Fibroblast of the aortic adventitia (primary cell): Measurements from ENCODE around the gene CASP12. TPM values are rescaled to one million over a fixed set of nuclear protein-coding genes. Genes with fewer than 3 reads are reported as not detected.

ENCODE experiments used
- DNase-seq: peaks from one replicate; pipeline ENCODE4 v3.0.0-alpha.2; 2010; ENCODE audit warnings: low read depth
- H3K4me3 ChIP-seq: 2 replicates; pipeline ENCODE4 v1.5.1; 2011; ENCODE audit warnings: low read depth, mild to moderate bottlenecking, control low read depth, low read length, moderate library complexity
- CTCF ChIP-seq: IDR thresholded peaks from 2 replicates; pipeline ENCODE4 v1.5.1; 2011; ENCODE audit warnings: mild to moderate bottlenecking, low read length, control low read depth, inconsistent platforms; ENCODE audit not compliant: insufficient read depth
- small RNA-seq: library from RNA; depleted of rRNA; stranded (forward); fragments of <200 nt; gene quantifications from one replicate; pipeline ENCODE3, GENCODE V24; 2012
- total RNA-seq: library from RNA; depleted of rRNA; stranded (reverse); fragments of >200 nt; gene quantifications from 2 replicates; pipeline ENCODE4 v1.2.3, GENCODE V29; 2012; ENCODE audit warnings: low replicate concordance

CASP12 gene
- total RNA-seq, 1 donor: 0.18 TPM

DNA sequence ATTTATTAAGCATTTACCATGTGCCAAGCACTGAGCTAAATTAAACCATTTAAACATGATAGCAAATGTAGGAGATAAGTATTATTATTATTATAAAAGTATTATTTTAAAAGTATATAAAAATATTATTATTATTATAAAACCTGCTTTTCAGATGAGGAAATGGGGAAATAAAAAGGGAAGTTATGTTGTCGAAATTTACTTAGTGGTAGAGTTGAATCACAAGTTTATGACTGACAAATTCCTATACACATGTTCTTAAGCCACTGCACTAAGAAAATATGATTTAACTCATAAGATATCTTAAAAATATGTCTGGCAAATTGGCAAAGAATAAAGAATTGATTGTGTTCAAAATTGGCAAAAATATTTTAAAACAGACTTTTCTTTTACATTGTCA lies 53.8 kb downstream of the CASP12 start:
- no peak overlapping the region for H3K4me3 ChIP-seq
- no peak for TF ChIP-seq CTCF
- no peak for DNase-seq

GRCh38 chr11:104843150-104843836 lies 55.0 kb downstream of the CASP12 start:
- H3K4me3 ChIP-seq: no peak overlapping the region
- no peak for DNase-seq
- no peak for TF ChIP-seq CTCF

DNA sequence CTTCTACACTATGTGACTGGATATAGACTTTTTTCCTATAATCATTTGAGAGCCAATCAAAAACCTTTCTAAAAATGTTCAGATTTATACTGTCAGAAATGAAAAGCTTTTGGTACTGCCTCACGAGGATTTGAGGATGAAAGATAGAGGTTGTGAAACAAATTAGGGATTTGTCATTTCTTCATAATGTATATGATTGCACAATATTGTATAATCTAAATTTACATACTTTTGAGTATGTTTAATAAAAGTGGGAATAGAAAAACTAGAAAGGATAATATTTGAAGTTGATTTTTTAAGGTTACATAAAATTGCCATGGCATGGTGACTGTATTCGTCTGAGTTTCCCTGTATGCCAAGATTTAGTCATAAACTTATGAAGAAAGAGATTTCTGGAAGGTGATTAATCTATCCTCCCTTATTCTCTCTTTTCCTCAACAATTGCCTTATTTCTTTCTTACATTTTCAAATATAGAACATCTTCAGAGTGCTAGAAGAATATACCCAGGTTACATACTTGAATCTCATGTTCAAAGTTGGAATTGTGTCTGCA lies 56.2 kb downstream of the CASP12 start:
- DNase-seq: no peak
- TF ChIP-seq CTCF: no peak
- H3K4me3 ChIP-seq: no peak overlapping the region

DNA sequence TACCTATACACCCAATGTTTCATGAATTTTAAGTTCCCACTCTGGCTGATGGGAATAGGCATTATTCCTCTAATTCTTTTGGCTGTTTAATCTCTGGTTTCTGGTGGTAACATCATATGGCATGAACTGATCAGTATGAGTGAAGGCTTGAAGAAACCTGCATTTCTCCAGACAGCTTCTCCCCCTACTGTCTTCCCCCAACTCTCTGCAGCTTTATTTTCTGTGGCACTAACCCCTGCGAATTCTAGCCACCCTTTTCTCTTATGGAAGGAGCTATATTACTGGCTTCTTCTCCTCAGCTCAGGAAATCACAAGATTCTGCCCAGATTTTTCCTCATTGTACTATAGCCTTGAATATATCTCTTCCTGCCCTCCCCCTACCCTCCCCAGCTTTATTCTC lies 57.1 kb downstream of the CASP12 start:
- DNase-seq: no peak
- TF ChIP-seq CTCF: no peak
- no peak overlapping the region for H3K4me3 ChIP-seq

GRCh38 chr11:104837969-104838639 lies 60.2 kb downstream of the CASP12 start:
- TF ChIP-seq CTCF: no peak
- DNase-seq: no peak
- no peak overlapping the region for H3K4me3 ChIP-seq

DNA sequence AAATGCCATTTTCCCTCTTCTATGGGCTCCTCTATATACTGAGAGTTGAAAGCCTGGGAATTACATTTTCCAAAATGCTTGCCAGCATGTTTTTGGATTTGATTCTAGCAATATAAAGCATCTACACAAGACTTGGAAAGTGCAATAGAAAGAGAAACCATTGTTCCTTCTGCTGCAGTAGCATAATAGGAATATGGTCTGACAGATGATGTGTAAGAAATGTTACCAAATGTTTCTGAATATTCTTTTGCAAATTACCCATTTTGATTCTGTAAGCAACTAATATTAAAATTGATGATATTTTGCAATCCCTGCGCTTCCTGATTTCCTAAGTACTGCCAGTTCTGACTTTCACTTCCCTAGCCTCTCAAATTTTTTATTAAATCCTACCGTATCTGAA lies 61.6 kb downstream of the CASP12 start:
- DNase-seq: no peak

More for the DNA sequence above, 61.6 kb downstream of the CASP12 start:
- H3K4me3 ChIP-seq: no peak overlapping the region
- TF ChIP-seq CTCF: no peak

Small RNA genes lying within 50 kb of the gene (small RNA-seq; reads per million reads assigned to genes)
- gene AP002004.1: not detected

Other genes starting within 250 kb of the CASP12 start
- gene CASP4, start 70.1 kb upstream of the CASP12 start, total RNA-seq: 158 and 245 TPM in 2 replicates
- gene CASP5, start 124.7 kb upstream of the CASP12 start, total RNA-seq: not detected in 2 replicates
- 12.3 and 21.0 TPM in 2 replicates for gene CASP1, start 136.7 kb upstream of the CASP12 start, total RNA-seq
- gene CARD16, start 146.9 kb upstream of the CASP12 start, total RNA-seq: 5.3 and 11.5 TPM in 2 replicates
- gene CARD18, start 241.3 kb upstream of the CASP12 start, total RNA-seq: not detected in 2 replicates